Choroid plexus epithelial cell (primary cell): ENCODE results near the gene LGALS7B.
"Not testable (repeated sequence)": the region's sequence is repeated elsewhere in the genome, so short reads cannot be mapped to it uniquely, and the experiment has no call there.

Source experiments
- DNase-seq: peaks from one replicate; pipeline ENCODE4 v3.0.0-alpha.2; 2010; ENCODE audit warnings: low read depth
- H3K4me3 ChIP-seq: 2 replicates; pipeline ENCODE4 v1.5.1; 2011; ENCODE audit warnings: low read depth, mild to moderate bottlenecking, control low read depth, low read length, moderate library complexity
- TF ChIP-seq, protein P1 (sequence below): conservative IDR thresholded peaks from 2 replicates; pipeline ENCODE4 v1.5.1; 2011; ENCODE audit warnings: low read depth, mild to moderate bottlenecking, control low read depth, inconsistent platforms, low read length, moderate library complexity

Gene LGALS7B

GRCh38 chr19:38763795-38764220 lies 25.2 kb upstream of the LGALS7B start:
- TF ChIP-seq, protein P1, sequence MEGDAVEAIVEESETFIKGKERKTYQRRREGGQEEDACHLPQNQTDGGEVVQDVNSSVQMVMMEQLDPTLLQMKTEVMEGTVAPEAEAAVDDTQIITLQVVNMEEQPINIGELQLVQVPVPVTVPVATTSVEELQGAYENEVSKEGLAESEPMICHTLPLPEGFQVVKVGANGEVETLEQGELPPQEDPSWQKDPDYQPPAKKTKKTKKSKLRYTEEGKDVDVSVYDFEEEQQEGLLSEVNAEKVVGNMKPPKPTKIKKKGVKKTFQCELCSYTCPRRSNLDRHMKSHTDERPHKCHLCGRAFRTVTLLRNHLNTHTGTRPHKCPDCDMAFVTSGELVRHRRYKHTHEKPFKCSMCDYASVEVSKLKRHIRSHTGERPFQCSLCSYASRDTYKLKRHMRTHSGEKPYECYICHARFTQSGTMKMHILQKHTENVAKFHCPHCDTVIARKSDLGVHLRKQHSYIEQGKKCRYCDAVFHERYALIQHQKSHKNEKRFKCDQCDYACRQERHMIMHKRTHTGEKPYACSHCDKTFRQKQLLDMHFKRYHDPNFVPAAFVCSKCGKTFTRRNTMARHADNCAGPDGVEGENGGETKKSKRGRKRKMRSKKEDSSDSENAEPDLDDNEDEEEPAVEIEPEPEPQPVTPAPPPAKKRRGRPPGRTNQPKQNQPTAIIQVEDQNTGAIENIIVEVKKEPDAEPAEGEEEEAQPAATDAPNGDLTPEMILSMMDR: no peak
- H3K4me3 ChIP-seq: no peak overlapping the region
- no peak for DNase-seq

GRCh38 chr19:38765214-38765613 lies 23.8 kb upstream of the LGALS7B start:
- no peak for DNase-seq
- TF ChIP-seq, protein P1: no peak
- no peak overlapping the region for H3K4me3 ChIP-seq

- TF ChIP-seq, protein P1: no peak
- DNase-seq: no peak
- no peak overlapping the region for H3K4me3 ChIP-seq
Observed at GRCh38 chr19:38766276-38767047, 22.5 kb upstream of the LGALS7B start.

DNA sequence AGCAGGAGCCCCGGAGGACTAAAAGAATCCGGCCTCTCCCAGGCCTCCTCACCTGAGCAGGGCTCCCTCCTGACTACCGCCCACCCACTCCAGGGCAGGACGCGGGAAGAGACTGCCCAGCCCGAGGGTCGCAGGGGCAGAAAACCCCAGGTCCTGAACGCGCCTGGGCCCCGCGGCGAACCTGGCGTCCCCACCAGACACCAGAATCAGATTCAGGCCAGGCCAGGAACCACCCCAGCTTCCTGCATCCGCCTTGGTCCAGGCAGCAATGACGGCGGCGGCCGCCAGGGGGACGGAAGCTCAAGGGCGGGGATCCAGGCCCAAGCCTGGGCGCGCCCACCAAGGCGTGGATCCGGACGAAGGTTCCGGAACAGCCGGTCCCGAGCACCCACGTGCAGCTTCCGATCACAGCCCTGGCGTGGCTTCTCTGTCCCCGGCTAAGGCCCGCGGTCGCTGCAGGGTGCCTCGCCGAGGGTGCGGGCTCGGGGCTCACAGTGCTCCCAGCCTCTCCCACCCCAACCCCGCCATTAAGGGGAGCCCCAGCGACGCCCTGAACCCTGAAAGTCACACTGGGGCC lies 19.3 kb upstream of the LGALS7B start:
- peak; percentile 89 for DNase-seq
- TF ChIP-seq, protein P1: peak; percentile 78
- H3K4me3 ChIP-seq: peak overlapping the region; percentile 44

- H3K4me3 ChIP-seq: peak overlapping the region; percentile 44
- not testable (repeated sequence) for DNase-seq
Observed at GRCh38 chr19:38770228-38770948, 18.6 kb upstream of the LGALS7B start.

DNA sequence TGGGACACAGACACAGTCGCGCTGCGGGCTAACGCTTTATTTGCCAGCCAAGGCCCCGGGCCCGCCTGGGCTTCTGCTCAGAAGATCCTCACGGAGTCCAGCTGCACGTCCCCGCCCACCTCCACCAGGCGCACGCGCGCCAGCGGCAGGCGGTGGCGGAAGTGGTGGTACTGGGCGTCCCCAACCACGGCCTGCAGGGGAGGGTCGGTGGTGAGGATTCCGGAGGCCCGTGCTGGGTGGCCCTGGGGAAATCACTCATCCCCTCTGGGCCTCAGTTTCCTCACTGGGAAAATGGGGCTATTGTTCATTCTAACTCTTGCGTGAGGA lies 18.1 kb upstream of the LGALS7B start:
- H3K4me3 ChIP-seq: peak overlapping the region; percentile 26
- DNase-seq: not testable (repeated sequence)

- not testable (repeated sequence) for H3K4me3 ChIP-seq, DNase-seq
Observed at GRCh38 chr19:38771569-38771968, 17.4 kb upstream of the LGALS7B start.

DNA sequence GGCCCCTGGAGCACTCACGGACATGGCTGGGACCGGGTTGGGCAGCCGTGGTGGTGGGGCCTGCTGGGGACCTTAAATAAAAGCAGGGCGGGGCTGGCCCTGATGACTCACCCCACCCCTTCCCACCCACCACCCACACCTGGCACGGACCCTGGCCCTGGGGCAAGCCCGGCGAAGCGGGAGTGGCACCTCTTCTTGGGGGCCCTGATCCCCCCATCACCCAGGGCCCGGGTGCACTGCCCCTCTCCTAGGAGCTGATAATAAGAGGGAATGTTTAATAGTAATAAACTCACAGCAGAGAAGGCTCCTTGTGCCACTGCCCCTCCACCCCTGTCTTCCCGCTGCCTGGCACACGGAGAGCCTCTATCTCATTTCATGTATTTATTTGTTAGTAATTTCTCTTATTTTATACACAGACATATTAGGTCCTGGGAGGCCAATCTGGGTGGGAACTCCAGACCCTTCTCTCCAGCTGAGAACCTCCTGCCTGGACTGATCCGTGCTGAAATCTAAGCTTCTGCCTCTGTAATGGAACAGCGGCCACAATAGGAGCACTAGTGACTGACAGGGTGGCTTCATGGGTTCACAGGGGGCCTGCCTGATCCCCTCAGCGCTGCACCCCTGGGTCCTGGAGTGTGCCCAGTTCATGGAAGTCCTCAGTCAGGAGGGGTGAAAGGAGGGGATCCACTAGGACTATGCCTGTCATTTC lies 15.4 kb upstream of the LGALS7B start, which contains the start of gene LGALS7:
Gene LGALS7, minus strand, starts transcription at position 49 of the 709 bp plus-strand sequence. Its CDS starts 25 bp downstream, at position 24.
- no peak within 1 kb of the TSS for H3K4me3 ChIP-seq
- DNase-seq: no peak
- TF ChIP-seq, protein P1: no peak
